ENCODE results near the gene FOLR1.
A peak's percentile ranks its signal among the peaks of the same experiment; 100 is the strongest.

The FOLR1 gene

DNA sequence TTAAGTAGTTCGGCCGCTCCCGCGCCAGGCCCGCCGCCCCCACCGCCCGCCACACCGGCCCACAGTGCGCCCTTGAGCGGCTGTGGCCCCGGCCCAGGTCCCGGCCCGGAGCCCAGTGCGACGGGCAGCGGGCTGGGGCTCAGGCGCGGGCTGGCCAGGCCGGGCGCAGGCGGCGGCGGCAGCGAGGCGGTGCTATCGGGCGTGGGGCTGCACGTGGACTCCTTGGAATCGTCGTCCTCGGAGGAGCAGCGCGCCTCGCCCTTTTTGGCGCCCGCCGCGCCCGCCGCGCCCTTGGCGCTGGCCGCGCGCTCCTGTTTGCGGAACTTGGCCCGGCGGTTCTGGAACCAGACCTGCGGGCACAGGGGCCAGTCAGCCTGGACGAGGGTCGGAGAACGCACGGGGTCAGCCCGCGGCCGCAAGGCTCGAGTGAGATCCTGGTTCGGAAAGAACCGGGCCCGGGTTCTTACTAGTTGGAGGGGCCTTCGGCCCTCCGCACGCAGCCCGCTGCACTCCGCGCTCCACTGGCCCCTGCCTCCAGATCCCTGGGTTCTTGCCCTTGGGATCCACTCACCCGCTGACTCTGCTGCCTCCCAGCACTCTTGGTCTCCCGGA, 48.0 kb downstream of the FOLR1 start:
- Histone ChIP-seq H3K4me3 (ENCODE audit: low read length) (peak overlapping the region; percentile 53; the same call in 1 of the 2 replicates), H3K27me3 (ENCODE audit: insufficient read depth, low read length) (peaks cover 68% of the 10 kb centered on the region), H3K9ac (ENCODE audit: low read depth, low read length) (peak overlapping the region; percentile 13; the same call in 1 of the 2 replicates)

DNA sequence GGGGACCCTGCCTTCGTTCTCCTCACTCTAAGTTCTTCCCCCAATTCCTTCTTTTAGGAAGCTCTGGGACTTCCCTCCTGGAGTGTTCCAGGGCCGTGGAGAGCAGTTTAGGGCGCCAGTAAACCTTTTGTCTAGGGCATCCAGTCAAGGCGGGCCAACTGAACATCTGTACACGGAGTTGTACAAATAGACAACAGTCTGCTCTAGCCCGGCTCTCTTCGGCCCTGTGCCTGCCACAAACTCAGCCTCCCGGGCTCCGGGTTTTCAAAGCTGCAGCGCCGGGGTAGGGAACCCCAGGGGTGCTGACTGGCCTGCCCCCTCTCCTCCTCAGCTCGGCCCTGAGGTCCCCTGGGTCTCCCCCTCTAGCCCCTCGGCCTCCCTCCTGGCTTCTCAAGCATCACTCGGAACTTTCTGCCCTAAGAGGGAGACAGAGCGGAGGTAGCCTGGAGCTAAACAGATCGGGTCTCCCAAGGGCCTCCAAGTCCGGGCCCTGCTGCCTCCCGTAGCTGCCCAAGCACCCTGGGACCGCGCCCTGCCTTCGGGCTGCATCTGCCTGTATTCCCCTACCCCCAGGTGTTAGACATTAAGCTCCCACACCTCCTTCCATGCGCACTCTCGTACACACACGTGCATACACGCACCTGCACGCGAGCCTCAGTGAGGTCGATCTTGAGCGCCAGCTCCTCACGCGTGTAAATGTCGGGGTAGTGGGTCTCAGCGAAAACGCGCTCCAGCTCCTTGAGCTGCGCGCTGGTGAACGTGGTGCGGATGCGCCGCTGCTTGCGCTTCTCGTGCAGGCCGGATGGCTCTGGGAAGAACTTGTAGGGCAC, 48.7 kb downstream of the FOLR1 start:
- Histone ChIP-seq H3K27me3 (ENCODE audit: insufficient read depth, low read length) (peaks cover 75% of the 10 kb centered on the region), H3K9ac (ENCODE audit: low read depth, low read length) (peak overlapping the region; percentile 13; the same call in 1 of the 2 replicates), H3K4me3 (ENCODE audit: low read length) (peak overlapping the region; percentile 53)

More for the DNA sequence above, 48.0 kb downstream of the FOLR1 start:
- Histone ChIP-seq H3K4me1 (ENCODE audit: insufficient read depth, low read length) (peaks cover 21% of the 10 kb centered on the region; the same call in 1 of the 2 replicates), H3K36me3 (ENCODE audit: insufficient read depth, low read depth, low read length) (peaks cover 26% of the 10 kb centered on the region), H3K27ac (ENCODE audit: low read length) (no peak overlapping the region), H3K9me3 (ENCODE audit: insufficient read depth, low read depth, low read length) (no peaks in the 10 kb centered on the region)

DNA sequence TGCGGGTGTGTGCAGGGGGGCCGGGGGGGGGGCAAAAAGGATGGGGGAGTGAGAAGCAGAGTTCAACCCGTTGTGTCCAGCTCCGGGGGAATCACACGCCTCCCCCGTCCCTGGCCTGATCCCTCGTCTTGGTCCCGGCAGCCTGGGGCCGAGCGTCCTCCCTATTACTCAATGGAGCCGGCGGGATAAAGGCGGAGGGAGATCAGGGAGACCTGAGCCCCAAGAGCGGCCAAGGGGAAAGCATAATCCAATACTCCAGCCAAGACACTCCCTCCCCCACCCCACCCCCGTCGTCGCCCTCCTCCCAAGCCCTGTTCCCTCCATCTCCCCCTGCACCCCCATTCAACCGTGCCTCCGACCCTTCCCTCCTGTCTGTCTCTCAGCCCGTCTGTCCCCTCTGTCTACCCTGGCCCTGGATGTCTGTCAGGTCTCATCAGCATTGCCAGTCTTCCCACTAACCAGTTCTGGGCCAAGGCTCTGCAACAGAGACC, 49.4 kb downstream of the FOLR1 start:
- no peak overlapping the region for H3K9ac ChIP-seq (ENCODE audit: low read depth, low read length)
- no peak overlapping the region for H3K4me3 ChIP-seq (ENCODE audit: low read length)
- H3K9me3 ChIP-seq (ENCODE audit: insufficient read depth, low read depth, low read length) = no peaks in the 10 kb centered on the region
- peaks cover 14% of the 10 kb centered on the region for H3K36me3 ChIP-seq (ENCODE audit: insufficient read depth, low read depth, low read length)
- peaks cover 82% of the 10 kb centered on the region for H3K27me3 ChIP-seq (ENCODE audit: insufficient read depth, low read length)
- no peak overlapping the region for H3K27ac ChIP-seq (ENCODE audit: low read length)
- peaks cover 25% of the 10 kb centered on the region; the same call in 1 of the 2 replicates for H3K4me1 ChIP-seq (ENCODE audit: insufficient read depth, low read length)

More for the DNA sequence above, 48.7 kb downstream of the FOLR1 start:
- Histone ChIP-seq H3K27ac (ENCODE audit: low read length) (no peak overlapping the region), H3K9me3 (ENCODE audit: insufficient read depth, low read depth, low read length) (no peaks in the 10 kb centered on the region), H3K4me1 (ENCODE audit: insufficient read depth, low read length) (peaks cover 25% of the 10 kb centered on the region; the same call in 1 of the 2 replicates), H3K36me3 (ENCODE audit: insufficient read depth, low read depth, low read length) (peaks cover 19% of the 10 kb centered on the region)

DNA sequence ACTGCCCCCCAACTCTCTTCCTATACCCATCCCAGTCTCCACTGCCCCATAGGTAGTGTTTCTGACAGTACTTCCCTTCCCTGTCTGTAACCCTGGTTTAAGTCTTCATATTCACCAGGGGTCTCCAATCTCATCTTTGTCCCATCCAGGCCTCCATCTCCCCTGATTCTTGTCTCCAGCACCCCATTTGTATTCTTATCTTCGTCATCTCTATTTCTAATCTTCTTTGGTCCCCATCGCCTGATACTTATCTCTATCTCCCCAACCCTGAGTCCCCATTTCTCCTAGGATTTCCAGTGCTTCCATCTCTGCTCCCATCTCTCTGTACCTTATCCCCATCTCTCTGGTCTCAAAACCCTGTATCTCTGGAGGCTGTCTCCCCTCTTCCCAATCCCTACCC, 50.2 kb downstream of the FOLR1 start:
- H3K36me3 ChIP-seq (ENCODE audit: insufficient read depth, low read depth, low read length) = peaks cover 6% of the 10 kb centered on the region; the same call in 1 of the 2 replicates
- H3K4me3 ChIP-seq (ENCODE audit: low read length) = no peak overlapping the region
- H3K27me3 ChIP-seq (ENCODE audit: insufficient read depth, low read length) = peaks cover 90% of the 10 kb centered on the region

DNA sequence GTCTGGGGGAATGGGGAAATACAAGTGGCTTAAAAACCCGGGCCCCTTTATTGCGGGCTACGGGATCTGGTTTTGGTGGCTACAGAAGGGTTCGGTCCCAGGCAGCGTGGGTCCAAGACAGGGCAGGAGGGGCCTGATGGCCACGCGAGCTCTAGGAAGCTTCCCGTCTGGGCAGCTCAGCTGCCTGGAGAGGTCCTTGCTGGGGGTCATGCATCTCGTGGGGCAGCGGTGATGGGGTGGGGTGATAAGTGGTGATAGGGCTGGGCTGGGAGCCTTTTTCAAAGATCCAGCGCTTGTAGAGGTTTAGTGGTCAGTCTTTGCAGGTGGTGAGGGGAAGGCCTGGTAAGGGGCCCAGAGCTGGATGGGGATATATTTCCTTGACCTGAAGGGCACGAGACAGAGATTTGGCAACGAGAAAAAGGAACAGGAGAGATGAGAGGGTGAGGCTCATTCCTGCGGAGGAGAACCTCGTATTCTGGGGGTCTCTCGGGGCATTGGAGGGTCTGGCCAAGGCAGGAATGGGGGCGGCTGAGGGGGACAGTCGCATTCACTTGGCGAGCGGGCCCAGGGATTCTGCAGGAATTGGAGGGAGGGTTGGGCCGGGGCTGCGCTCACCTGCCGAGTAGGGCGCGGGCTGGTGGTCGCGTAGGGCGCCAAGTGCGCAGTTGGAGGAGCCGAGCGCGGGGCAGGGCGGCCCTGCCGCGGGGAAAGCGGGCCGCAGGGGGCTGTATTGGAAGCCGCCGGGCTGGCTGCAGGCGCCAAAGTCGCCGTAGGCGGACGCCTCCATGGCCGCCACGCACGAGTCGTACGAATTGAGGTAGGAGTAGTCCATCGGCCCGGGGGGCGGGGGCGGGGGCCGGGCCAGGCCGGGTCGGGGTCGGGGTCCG, 51.5 kb downstream of the FOLR1 start:
- Histone ChIP-seq H3K9ac (ENCODE audit: low read depth, low read length) (no peak overlapping the region), H3K4me3 (ENCODE audit: low read length) (peak overlapping the region; percentile 57; the same call in 1 of the 2 replicates), H3K9me3 (ENCODE audit: insufficient read depth, low read depth, low read length) (no peaks in the 10 kb centered on the region), H3K4me1 (ENCODE audit: insufficient read depth, low read length) (peaks cover 20% of the 10 kb centered on the region; the same call in 1 of the 2 replicates), H3K36me3 (ENCODE audit: insufficient read depth, low read depth, low read length) (no peaks in the 10 kb centered on the region), H3K27ac (ENCODE audit: low read length) (no peak overlapping the region), H3K27me3 (ENCODE audit: insufficient read depth, low read length) (peaks cover 100% of the 10 kb centered on the region)

More for the DNA sequence above, 50.2 kb downstream of the FOLR1 start:
- Histone ChIP-seq H3K27ac (ENCODE audit: low read length) (no peak overlapping the region), H3K4me1 (ENCODE audit: insufficient read depth, low read length) (peaks cover 25% of the 10 kb centered on the region; the same call in 1 of the 2 replicates), H3K9ac (ENCODE audit: low read depth, low read length) (no peak overlapping the region), H3K9me3 (ENCODE audit: insufficient read depth, low read depth, low read length) (no peaks in the 10 kb centered on the region)

DNA sequence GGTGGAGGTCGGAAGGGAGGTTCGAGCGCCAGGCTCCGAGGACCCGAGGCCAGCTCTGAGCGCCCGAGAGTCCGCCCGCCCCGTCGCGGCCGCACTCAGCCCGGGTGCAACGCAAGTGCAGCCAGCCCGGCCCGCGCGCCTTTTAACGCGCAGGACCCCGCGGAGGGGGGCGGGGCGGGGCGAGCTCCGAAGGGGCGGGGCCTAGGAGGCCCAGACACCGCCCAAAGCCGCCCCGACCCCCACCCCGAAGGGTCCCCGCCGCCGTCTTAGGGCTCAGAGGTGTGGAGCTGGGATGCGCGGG, 52.1 kb downstream of the FOLR1 start, which contains the start of gene PHOX2A:
TSS of gene PHOX2A (minus strand) at position 117 of the 301 bp plus-strand sequence. CDS start 172 bp downstream, outside the sequence.
- Histone ChIP-seq H3K36me3 (ENCODE audit: insufficient read depth, low read depth, low read length) (no peaks in the 10 kb centered on the region), H3K9ac (ENCODE audit: low read depth, low read length) (no peak within 1 kb of the TSS), H3K27me3 (ENCODE audit: insufficient read depth, low read length) (peaks cover 100% of the 10 kb centered on the region), H3K4me1 (ENCODE audit: insufficient read depth, low read length) (peaks cover 16% of the 10 kb centered on the region; the same call in 1 of the 2 replicates), H3K4me3 (ENCODE audit: low read length) (peak within 1 kb of the TSS; percentile 78), H3K27ac (ENCODE audit: low read length) (no peak within 1 kb of the TSS), H3K9me3 (ENCODE audit: insufficient read depth, low read depth, low read length) (no peaks in the 10 kb centered on the region)

GRCh38 chr11:72244361-72245262, 52.7 kb downstream of the FOLR1 start:
- H3K36me3 ChIP-seq (ENCODE audit: insufficient read depth, low read depth, low read length) = no peaks in the 10 kb centered on the region
- H3K4me1 ChIP-seq (ENCODE audit: insufficient read depth, low read length) = peaks cover 16% of the 10 kb centered on the region; the same call in 1 of the 2 replicates
- H3K9ac ChIP-seq (ENCODE audit: low read depth, low read length) = no peak overlapping the region
- no peaks in the 10 kb centered on the region for H3K9me3 ChIP-seq (ENCODE audit: insufficient read depth, low read depth, low read length)
- H3K27me3 ChIP-seq (ENCODE audit: insufficient read depth, low read length) = peaks cover 98% of the 10 kb centered on the region
- H3K27ac ChIP-seq (ENCODE audit: low read length) = no peak overlapping the region
- peak overlapping the region; percentile 78 for H3K4me3 ChIP-seq (ENCODE audit: low read length)

GRCh38 chr11:72245263-72245816, 53.4 kb downstream of the FOLR1 start:
- Histone ChIP-seq H3K27me3 (ENCODE audit: insufficient read depth, low read length) (peaks cover 98% of the 10 kb centered on the region), H3K9ac (ENCODE audit: low read depth, low read length) (no peak overlapping the region)

More at GRCh38 chr11:72245263-72245816, 53.4 kb downstream of the FOLR1 start:
- H3K4me3 ChIP-seq (ENCODE audit: low read length) = peak overlapping the region; percentile 78; the same call in 1 of the 2 replicates
- H3K27ac ChIP-seq (ENCODE audit: low read length) = no peak overlapping the region
- H3K9me3 ChIP-seq (ENCODE audit: insufficient read depth, low read depth, low read length) = no peaks in the 10 kb centered on the region
- H3K36me3 ChIP-seq (ENCODE audit: insufficient read depth, low read depth, low read length) = no peaks in the 10 kb centered on the region
- H3K4me1 ChIP-seq (ENCODE audit: insufficient read depth, low read length) = peaks cover 13% of the 10 kb centered on the region; the same call in 1 of the 2 replicates
